ENCODE data around the gene WNT9B. TPM values are rescaled to one million over a fixed set of nuclear protein-coding genes. Genes with fewer than 3 reads are reported as not detected.
A peak's percentile ranks its signal among the peaks of the same experiment; 100 is the strongest.

Gene WNT9B
- total and polyA plus RNA-seq, 12 donors = 0.18 to 2.4 (median 0.35) TPM

DNA sequence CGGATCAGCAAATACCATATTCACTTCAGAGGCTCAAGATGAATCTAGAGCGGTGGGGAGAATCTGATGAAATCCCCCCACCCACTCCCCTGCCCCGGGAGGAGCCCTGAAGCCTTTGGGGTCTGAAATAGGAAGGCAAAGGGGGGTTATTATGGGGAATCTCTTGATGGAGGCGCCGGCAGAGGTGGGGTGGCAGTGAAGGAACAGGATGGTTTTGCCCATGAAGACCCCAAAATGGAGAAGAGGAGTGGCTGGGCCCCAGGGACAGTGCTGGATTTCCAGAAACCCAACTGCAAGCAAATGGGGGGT is 33.5 kb upstream of the WNT9B start:
- ATAC-seq (no peak), DNase-seq (no peak)
- H3K4me3 ChIP-seq = no peak overlapping the region
- 4 to 11% methylated on average over 5 of the region's 5 CpGs for WGBS, 2 donors
- H3K4me1 ChIP-seq = peaks cover 9 to 27% (median 21%) of the 10 kb centered on the region in 9 donors
- H3K9me3 ChIP-seq = no peaks in the 10 kb centered on the region
- intact Hi-C loops (cut with DNase I) = loop anchor here in 2 of 10 donors (10.0 kb wide), 2 partner anchors 83 to 93 kb away; no protein-coding TSS in a partner anchor
- no peak overlapping the region for H3K27ac ChIP-seq
- H3K36me3 ChIP-seq = no peaks in the 10 kb centered on the region
- peaks cover 28 to 100% (median 94%) of the 10 kb centered on the region in 7 donors for H3K27me3 ChIP-seq
- TF ChIP-seq CTCF (IDR thresholded peaks at IDR 0.05) = no peak

DNA sequence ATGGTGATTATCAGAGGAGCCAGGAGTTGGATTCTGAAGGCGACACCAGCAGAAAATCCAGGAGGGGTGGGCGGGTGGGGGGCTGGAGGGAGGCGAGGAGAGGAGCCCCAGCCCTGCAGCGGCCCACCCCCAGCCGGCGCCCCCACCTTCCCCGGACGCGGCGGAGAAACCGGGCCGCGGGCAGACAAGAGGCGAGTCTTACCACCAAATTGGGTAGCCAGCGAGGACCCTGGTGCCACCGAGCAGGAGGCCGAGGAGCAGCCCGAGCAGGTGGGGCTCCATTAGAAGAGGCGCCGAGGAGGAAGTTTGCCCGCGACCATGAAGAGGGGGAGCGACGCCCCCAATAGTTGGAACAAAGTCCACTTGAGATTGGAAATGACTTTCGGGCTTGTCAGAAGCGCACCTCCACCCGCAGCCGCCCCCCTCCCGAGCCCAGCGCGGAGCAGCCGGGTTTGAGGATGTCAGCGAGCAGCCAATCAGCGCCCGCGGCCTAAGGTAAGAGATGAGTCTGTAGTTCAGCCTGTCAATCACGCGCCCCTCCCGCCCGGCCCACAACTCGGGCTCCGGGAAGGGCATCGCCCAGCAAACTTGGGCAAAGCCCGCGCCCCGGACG is 33.0 kb upstream of the WNT9B start, which contains the start of gene WNT3:
Gene WNT3 (minus strand): TSS at position 377 of the 613 bp plus-strand sequence. CDS start 95 bp downstream, at position 282.
- ATAC-seq (no peak), DNase-seq (no peak)
- H3K27me3 ChIP-seq = peaks cover 28 to 98% (median 91%) of the 10 kb centered on the region in 7 donors
- H3K36me3 ChIP-seq = no peaks in the 10 kb centered on the region
- H3K27ac ChIP-seq = no peak within 1 kb of the TSS
- peak within 1 kb of the TSS; percentile 13 to 49 (median 44) for H3K4me3 ChIP-seq
- H3K9me3 ChIP-seq = no peaks in the 10 kb centered on the region
- WGBS, 2 donors = 2 to 3% methylated on average over 47 of the region's 47 CpGs
- TF ChIP-seq CTCF (IDR thresholded peaks at IDR 0.05) = no peak
- H3K4me1 ChIP-seq = peaks cover 9 to 27% (median 21%) of the 10 kb centered on the region in 9 donors
- intact Hi-C loops (cut with DNase I) = loop anchor here in 2 of 10 donors (10.0 kb wide), 2 partner anchors 84 to 94 kb away; no protein-coding TSS in a partner anchor

GRCh38 chr17:46818929-46819859 is 32.2 kb upstream of the WNT9B start:
- DNase-seq (no peak), ATAC-seq (peak in 2 of 8 donors; percentile 13 to 14)
- H3K4me3 ChIP-seq = peak overlapping the region; percentile 13 to 49 (median 44)
- WGBS, 2 donors = 2 to 4% methylated on average over 72 of the region's 72 CpGs
- H3K4me1 ChIP-seq = peaks cover 9 to 27% (median 21%) of the 10 kb centered on the region in 9 donors
- H3K27ac ChIP-seq = no peak overlapping the region
- H3K36me3 ChIP-seq = no peaks in the 10 kb centered on the region
- no peaks in the 10 kb centered on the region for H3K9me3 ChIP-seq
- H3K27me3 ChIP-seq = peaks cover 28 to 98% (median 91%) of the 10 kb centered on the region in 7 donors
- no peak for TF ChIP-seq CTCF (IDR thresholded peaks at IDR 0.05)
- intact Hi-C loops (cut with DNase I) = loop anchor here in 2 of 10 donors (10.0 kb wide), 2 partner anchors 84 to 94 kb away; no protein-coding TSS in a partner anchor

DNA sequence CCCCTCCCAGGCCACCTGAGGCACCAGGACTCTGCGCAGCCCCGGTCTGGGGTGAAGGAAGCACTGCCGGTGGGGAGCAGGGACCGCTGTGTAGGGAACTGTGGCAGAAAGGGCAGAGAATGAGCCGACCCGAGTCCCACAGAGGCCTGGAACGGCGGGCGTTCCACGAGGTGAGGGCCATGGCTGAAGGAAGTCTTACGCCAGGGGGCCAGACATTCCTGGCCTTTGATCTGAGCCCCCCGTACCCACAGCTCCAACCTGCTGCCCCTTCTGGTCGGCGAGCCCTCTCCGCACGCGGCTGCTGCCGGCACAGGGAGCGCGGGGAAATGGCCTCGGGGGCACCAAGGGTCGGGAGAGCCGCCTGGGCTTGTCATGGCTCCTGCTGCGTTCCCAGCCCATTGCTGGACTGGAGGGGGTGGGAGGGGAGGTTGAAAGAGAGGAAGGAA is 31.5 kb upstream of the WNT9B start:
- ATAC-seq = peak in 1 of 8 donors; percentile 15
- no peaks in the 10 kb centered on the region for H3K36me3 ChIP-seq
- peaks cover 28 to 91% (median 85%) of the 10 kb centered on the region in 7 donors for H3K27me3 ChIP-seq
- H3K4me3 ChIP-seq = peak overlapping the region in 3 of 10 donors; percentile 28 to 49 (median 48)
- no peak for DNase-seq
- intact Hi-C loops (cut with DNase I) = loop anchor here in 2 of 10 donors (10.0 kb wide), 2 partner anchors 85 to 95 kb away; no protein-coding TSS in a partner anchor
- no peak overlapping the region for H3K27ac ChIP-seq
- peaks cover 9 to 27% (median 21%) of the 10 kb centered on the region in 9 donors for H3K4me1 ChIP-seq
- no peaks in the 10 kb centered on the region for H3K9me3 ChIP-seq
- WGBS, 2 donors = 7 to 12% methylated on average over 24 of the region's 24 CpGs
- no peak for TF ChIP-seq CTCF (IDR thresholded peaks at IDR 0.05)

Measured in heart right ventricle (tissue), 16 donors.